Astrocyte (in vitro differentiated cells and primary cell): Measurements from ENCODE around the gene DHX8. TPM values are rescaled to one million over a fixed set of nuclear protein-coding genes. Genes with fewer than 3 reads are reported as not detected.
A peak's percentile ranks its signal among the peaks of the same experiment; 100 is the strongest.

Source experiments
- DNase-seq: peaks from one replicate; pipeline ENCODE4 v3.0.0-alpha.2; 2010; ENCODE audit warnings: low read depth
- FAIRE-seq: peaks from 2 replicates; lab custom pipeline; 2011; peaks lifted over from hg19 to GRCh38; lab: Jason Lieb, UNC
- H2AFZ ChIP-seq: 2 replicates; pipeline ENCODE4 v1.6.0; 2012; ENCODE audit warnings: low read depth, low read length, inconsistent platforms
- H3K27ac ChIP-seq: 2 replicates; pipeline ENCODE4 v1.5.1; 2011; ENCODE audit warnings: low read depth, low read length, inconsistent platforms
- H3K27me3 ChIP-seq: 2 replicates; pipeline ENCODE4 v1.6.0; 2011; ENCODE audit warnings: low read length, inconsistent platforms; ENCODE audit not compliant: insufficient read depth
- H3K36me3 ChIP-seq: 2 replicates; pipeline ENCODE4 v1.5.1; 2011; ENCODE audit warnings: low read length, inconsistent platforms; ENCODE audit not compliant: insufficient read depth
- H3K4me1 ChIP-seq: 2 replicates; pipeline ENCODE4 v1.5.1; 2011; ENCODE audit warnings: low read length, inconsistent platforms; ENCODE audit not compliant: insufficient read depth
- H3K4me2 ChIP-seq: 2 replicates; pipeline ENCODE4 v1.6.0; 2012; ENCODE audit warnings: low read length, inconsistent platforms
- H3K4me3 ChIP-seq: 2 replicates; pipeline ENCODE4 v1.5.1; 2011; ENCODE audit warnings: low read depth, mild to moderate bottlenecking, low read length, inconsistent platforms; ENCODE audit not compliant: insufficient read depth
- H3K79me2 ChIP-seq: 2 replicates; pipeline ENCODE4 v1.6.0; 2012; ENCODE audit warnings: mild to moderate bottlenecking, low read length, inconsistent platforms; ENCODE audit not compliant: insufficient read depth
- H3K9ac ChIP-seq: 2 replicates; pipeline ENCODE4 v1.6.0; 2012; ENCODE audit warnings: mild to moderate bottlenecking, low read length, inconsistent platforms
- H3K9me3 ChIP-seq: 2 replicates; pipeline ENCODE4 v1.5.1; 2012; ENCODE audit warnings: low read depth, mild to moderate bottlenecking, low read length, inconsistent platforms; ENCODE audit not compliant: insufficient read depth
- H4K20me1 ChIP-seq: 2 replicates; pipeline ENCODE4 v1.6.0; 2012; ENCODE audit warnings: low read length, inconsistent platforms; ENCODE audit not compliant: insufficient read depth
- H3K27ac Mint-ChIP-seq: one replicate; pipeline ENCODE4 v1.8.0; 2021; ENCODE audit warnings: mild to moderate bottlenecking, mixed read lengths; ENCODE audit not compliant: unreplicated experiment
- H3K27me3 Mint-ChIP-seq: one replicate; pipeline ENCODE4 v1.8.0; 2021; ENCODE audit warnings: low read depth, mixed read lengths; ENCODE audit not compliant: unreplicated experiment
- H3K36me3 Mint-ChIP-seq: one replicate; pipeline ENCODE4 v1.8.0; 2021; ENCODE audit warnings: low read depth, mixed read lengths; ENCODE audit not compliant: unreplicated experiment
- H3K4me1 Mint-ChIP-seq: one replicate; pipeline ENCODE4 v1.8.0; 2021; ENCODE audit warnings: low read depth, mixed read lengths; ENCODE audit not compliant: unreplicated experiment
- H3K4me3 Mint-ChIP-seq: one replicate; pipeline ENCODE4 v1.8.0; 2021; ENCODE audit warnings: mild to moderate bottlenecking, moderate library complexity, mixed read lengths; ENCODE audit not compliant: unreplicated experiment
- H3K9me3 Mint-ChIP-seq: one replicate; pipeline ENCODE4 v1.8.0; 2021; ENCODE audit warnings: mild to moderate bottlenecking, mixed read lengths; ENCODE audit not compliant: unreplicated experiment
- CTCF ChIP-seq: IDR thresholded peaks from 2 replicates; pipeline ENCODE4 v1.5.1; 2011; ENCODE audit warnings: low read depth, mild to moderate bottlenecking, inconsistent platforms, low read length, moderate library complexity; ENCODE audit not compliant: insufficient read depth
- EZH2 ChIP-seq: IDR thresholded peaks from 2 replicates; pipeline ENCODE4 v1.6.1; 2012; ENCODE audit warnings: mild to moderate bottlenecking, low read length, inconsistent platforms; ENCODE audit not compliant: insufficient read depth
- total RNA-seq: library from RNA; stranded (reverse); gene quantifications from 2 replicates; pipeline ENCODE4 v1.2.1, GENCODE V29; 2021

The DHX8 gene
- total RNA-seq, 1 donor from 2014 or later = 48.5 TPM

GRCh38 chr17:43528319-43528987 is 44.7 kb downstream of the DHX8 start:
- no peak for TF ChIP-seq EZH2
- TF ChIP-seq CTCF = no peak

GRCh38 chr17:43528988-43529814 is 45.4 kb downstream of the DHX8 start:
- Mint-ChIP-seq H3K27ac (peak overlapping the region; percentile 66), H3K4me3 (peak overlapping the region; percentile 12), H3K9me3 (no peaks in the 10 kb centered on the region), H3K27me3 (no peaks in the 10 kb centered on the region), H3K4me1 (peaks cover 44% of the 10 kb centered on the region), H3K36me3 (peaks cover 12% of the 10 kb centered on the region)
- no peaks in the 10 kb centered on the region for H3K27me3 ChIP-seq
- peaks cover 7% of the 10 kb centered on the region for H3K36me3 ChIP-seq
- H3K9ac ChIP-seq = no peak overlapping the region
- no peak overlapping the region for H2AFZ ChIP-seq
- peak overlapping the region; percentile 87 for H3K4me2 ChIP-seq
- no peak for TF ChIP-seq EZH2
- TF ChIP-seq CTCF = no peak
- peaks cover 24% of the 10 kb centered on the region for H3K4me1 ChIP-seq
- no peak for FAIRE-seq
- no peaks in the 10 kb centered on the region for H3K79me2 ChIP-seq
- peak overlapping the region; percentile 74 for H3K27ac ChIP-seq
- no peak overlapping the region for H3K4me3 ChIP-seq
- peaks cover 3% of the 10 kb centered on the region for H4K20me1 ChIP-seq
- H3K9me3 ChIP-seq = no peaks in the 10 kb centered on the region
- no peak for DNase-seq

More at GRCh38 chr17:43528319-43528987, 44.7 kb downstream of the DHX8 start:
- Histone ChIP-seq H3K27me3 (no peaks in the 10 kb centered on the region), H2AFZ (no peak overlapping the region), H3K4me1 (peaks cover 24% of the 10 kb centered on the region), H3K27ac (no peak overlapping the region), H3K9ac (no peak overlapping the region), H3K4me3 (no peak overlapping the region), H3K9me3 (no peaks in the 10 kb centered on the region), H3K4me2 (no peak overlapping the region), H3K79me2 (no peaks in the 10 kb centered on the region), H4K20me1 (peaks cover 3% of the 10 kb centered on the region), H3K36me3 (peaks cover 10% of the 10 kb centered on the region)
- no peaks in the 10 kb centered on the region for H3K27me3 Mint-ChIP-seq
- peak overlapping the region; percentile 12 for H3K4me3 Mint-ChIP-seq
- H3K9me3 Mint-ChIP-seq = no peaks in the 10 kb centered on the region
- FAIRE-seq = no peak
- H3K4me1 Mint-ChIP-seq = peaks cover 44% of the 10 kb centered on the region
- H3K27ac Mint-ChIP-seq = peak overlapping the region; percentile 66
- peaks cover 15% of the 10 kb centered on the region for H3K36me3 Mint-ChIP-seq
- DNase-seq = peak; percentile 21
